Stimulated activated naive B cell treated with anti-CD40 and anti-IgM and Interleukin-4, amounts not matched to agents 10 μg/mL and 1 μg/mL and 100 μg/mL, for 72 hours (primary cell): Measurements from ENCODE around the gene RGPD3.
A peak's percentile ranks its signal among the peaks of the same experiment; 100 is the strongest.
"Not testable (repeated sequence)": the region's sequence is repeated elsewhere in the genome, so short reads cannot be mapped to it uniquely, and the experiment has no call there.

ENCODE experiments used
- ATAC-seq, 2 donors: fragments of 150-1000 bp; cut with Tn5 transposase; replicated peaks; 2 replicates each; pipeline ENCODE4 v1.10.0; 2021; ENCODE audit warnings: moderate library complexity in 1 of 2
- DNase-seq: peaks from one replicate; pipeline ENCODE4 v3.0.0; 2021
- H3K27ac Mint-ChIP-seq: one replicate; pipeline ENCODE4 v1.8.0; 2022; ENCODE audit warnings: mild to moderate bottlenecking, mixed read lengths
- H3K27me3 Mint-ChIP-seq, 2 donors: one replicate each; pipeline ENCODE4 v1.8.0; 2022; ENCODE audit warnings: mixed read lengths in 2 of 2
- H3K36me3 Mint-ChIP-seq, 2 donors: one replicate each; pipeline ENCODE4 v1.8.0; 2022; ENCODE audit warnings: mixed read lengths in 2 of 2, mild to moderate bottlenecking in 1 of 2
- H3K4me1 Mint-ChIP-seq, 2 donors: one replicate each; pipeline ENCODE4 v1.8.0; 2022; ENCODE audit warnings: mixed read lengths in 2 of 2, mild to moderate bottlenecking in 1 of 2
- H3K4me3 Mint-ChIP-seq, 2 donors: one replicate each; pipeline ENCODE4 v1.8.0; 2022; ENCODE audit warnings: mild to moderate bottlenecking in 2 of 2, mixed read lengths in 2 of 2, moderate library complexity in 1 of 2
- H3K9me3 Mint-ChIP-seq, 2 donors: one replicate each; pipeline ENCODE4 v1.8.0; 2022; ENCODE audit warnings: mixed read lengths in 2 of 2, mild to moderate bottlenecking in 1 of 2

RGPD3 gene

DNA sequence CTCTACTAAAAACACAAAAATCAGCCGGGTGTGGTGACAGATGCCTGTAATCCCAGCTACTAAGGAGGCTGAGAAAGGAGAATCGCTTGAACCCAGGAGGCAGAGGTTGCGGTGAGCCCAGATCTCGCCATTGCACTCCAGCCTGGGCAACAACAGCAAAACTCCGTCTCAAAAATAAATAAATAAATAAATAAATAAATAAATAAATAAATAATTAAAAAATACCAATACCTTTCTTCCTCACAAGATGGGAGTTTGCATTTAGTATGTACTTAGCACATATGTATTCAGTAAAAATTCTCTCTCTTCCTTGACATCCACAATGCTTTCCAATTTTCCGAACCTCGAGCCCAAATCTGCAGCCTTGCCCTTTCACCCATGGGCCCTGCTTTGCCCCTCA lies 32.1 kb upstream of the RGPD3 start:
- H3K9me3 Mint-ChIP-seq, H3K36me3 Mint-ChIP-seq, H3K4me1 Mint-ChIP-seq, H3K27ac Mint-ChIP-seq, ATAC-seq, H3K4me3 Mint-ChIP-seq, DNase-seq, H3K27me3 Mint-ChIP-seq: not testable (repeated sequence)

DNA sequence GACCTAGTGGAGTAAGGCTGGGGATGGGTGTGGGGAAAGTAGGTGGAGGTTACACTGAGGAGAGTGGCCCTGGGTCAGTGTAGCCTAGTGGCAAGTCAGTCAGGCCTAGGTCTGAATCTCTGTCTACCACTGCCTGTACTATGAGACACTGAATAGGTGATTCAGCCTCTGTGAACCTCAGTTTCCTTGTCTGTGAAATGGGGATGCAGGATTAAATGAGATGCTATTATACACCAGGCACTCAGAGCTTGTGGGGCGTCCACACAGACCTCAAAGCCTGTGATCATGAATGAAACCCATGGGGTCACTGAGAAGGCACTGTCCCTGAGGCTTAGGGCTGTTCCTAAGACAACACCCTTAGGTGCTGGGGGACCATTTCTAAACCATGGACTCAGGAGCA lies 30.3 kb upstream of the RGPD3 start:
- ATAC-seq, result not testable (repeated sequence)

GRCh38 chr2:106492913-106493312 lies 24.7 kb upstream of the RGPD3 start:
- H3K36me3 Mint-ChIP-seq, H3K4me3 Mint-ChIP-seq, H3K27ac Mint-ChIP-seq, H3K4me1 Mint-ChIP-seq, ATAC-seq, H3K27me3 Mint-ChIP-seq, H3K9me3 Mint-ChIP-seq, DNase-seq: not testable (repeated sequence)

More for the DNA sequence above, 30.3 kb upstream of the RGPD3 start:
- not testable (repeated sequence) for H3K4me3 Mint-ChIP-seq, H3K27ac Mint-ChIP-seq, DNase-seq, H3K27me3 Mint-ChIP-seq, H3K4me1 Mint-ChIP-seq, H3K9me3 Mint-ChIP-seq, H3K36me3 Mint-ChIP-seq

- not testable (repeated sequence) for H3K9me3 Mint-ChIP-seq, H3K27me3 Mint-ChIP-seq, DNase-seq, H3K36me3 Mint-ChIP-seq, ATAC-seq, H3K27ac Mint-ChIP-seq, H3K4me3 Mint-ChIP-seq, H3K4me1 Mint-ChIP-seq
Measured at GRCh38 chr2:106492399-106492798, 24.2 kb upstream of the RGPD3 start.

GRCh38 chr2:106489701-106490100 lies 21.5 kb upstream of the RGPD3 start:
- ATAC-seq, DNase-seq, H3K36me3 Mint-ChIP-seq, H3K9me3 Mint-ChIP-seq, H3K4me3 Mint-ChIP-seq, H3K4me1 Mint-ChIP-seq, H3K27ac Mint-ChIP-seq: not testable (repeated sequence)
- peaks cover 7 to 12% of the 10 kb centered on the region in 2 donors for H3K27me3 Mint-ChIP-seq

GRCh38 chr2:106487386-106488191 lies 19.4 kb upstream of the RGPD3 start:
- ATAC-seq, result peak in 1 of 2 donors; percentile 14
- DNase-seq, H3K27ac Mint-ChIP-seq, H3K4me1 Mint-ChIP-seq, H3K36me3 Mint-ChIP-seq, H3K9me3 Mint-ChIP-seq, H3K4me3 Mint-ChIP-seq: not testable (repeated sequence)
- H3K27me3 Mint-ChIP-seq, result peaks cover 7 to 21% of the 10 kb centered on the region in 2 donors

GRCh38 chr2:106486551-106487385 lies 18.6 kb upstream of the RGPD3 start, which contains the start of gene CD8B2:
Gene CD8B2, plus strand, starts transcription at chr2:106487364. Its CDS starts 63 bp downstream, at chr2:106487427.
- H3K9me3 Mint-ChIP-seq, H3K4me1 Mint-ChIP-seq, H3K4me3 Mint-ChIP-seq, H3K36me3 Mint-ChIP-seq, H3K27ac Mint-ChIP-seq, ATAC-seq, DNase-seq: not testable (repeated sequence)
- peaks cover 7 to 21% of the 10 kb centered on the region in 2 donors for H3K27me3 Mint-ChIP-seq

DNA sequence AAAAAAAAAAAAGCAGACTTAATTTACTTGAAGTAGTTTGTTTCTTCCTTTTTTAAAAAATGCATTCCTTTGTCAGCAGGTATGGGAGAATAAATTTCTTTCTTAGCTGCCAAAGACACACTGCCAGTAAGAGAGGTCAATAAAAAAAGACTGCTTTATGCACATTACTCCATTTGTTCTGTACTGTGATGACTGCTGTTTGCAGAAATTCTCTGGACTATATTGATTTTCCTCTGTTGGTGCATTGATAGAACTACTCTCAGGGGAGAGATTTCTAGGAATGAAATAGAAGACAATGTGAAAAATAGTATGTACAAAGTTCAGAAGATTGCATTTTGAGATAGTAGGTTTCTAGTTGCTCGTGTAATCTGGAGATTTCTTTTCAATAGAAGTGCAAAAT lies 11.3 kb upstream of the RGPD3 start:
- H3K27me3 Mint-ChIP-seq, ATAC-seq: not testable (repeated sequence)

GRCh38 chr2:106477647-106478046 lies 9.4 kb upstream of the RGPD3 start:
- H3K4me3 Mint-ChIP-seq, DNase-seq, H3K27ac Mint-ChIP-seq, H3K36me3 Mint-ChIP-seq, ATAC-seq, H3K27me3 Mint-ChIP-seq, H3K9me3 Mint-ChIP-seq, H3K4me1 Mint-ChIP-seq: not testable (repeated sequence)

More for the DNA sequence above, 11.3 kb upstream of the RGPD3 start:
- not testable (repeated sequence) for H3K36me3 Mint-ChIP-seq, H3K4me1 Mint-ChIP-seq, DNase-seq, H3K9me3 Mint-ChIP-seq, H3K27ac Mint-ChIP-seq, H3K4me3 Mint-ChIP-seq

DNA sequence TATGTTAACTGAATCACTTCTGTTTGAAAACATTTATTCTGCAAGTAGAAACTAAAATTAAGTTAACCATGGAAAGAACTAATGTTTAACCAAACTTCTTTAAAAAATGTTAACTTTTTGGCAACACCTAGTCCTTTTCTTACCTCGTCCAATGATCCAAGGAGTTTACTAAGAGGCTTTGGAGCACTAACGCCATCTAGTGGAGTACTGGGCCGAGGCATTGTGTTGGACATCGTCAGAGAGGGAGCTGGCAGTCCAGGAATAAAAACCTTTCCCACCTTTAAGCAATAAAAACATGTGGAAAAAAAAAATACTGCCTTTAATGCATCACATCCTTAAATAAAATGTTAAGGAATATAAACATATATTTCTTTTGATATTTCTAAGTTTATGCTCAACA lies 2.4 kb upstream of the RGPD3 start:
- H3K27ac Mint-ChIP-seq, H3K4me1 Mint-ChIP-seq, H3K4me3 Mint-ChIP-seq, H3K36me3 Mint-ChIP-seq, DNase-seq, H3K9me3 Mint-ChIP-seq: not testable (repeated sequence)
- ATAC-seq, result peak in 1 of 2 donors; percentile 57
- H3K27me3 Mint-ChIP-seq, result peaks cover 0 to 11% of the 10 kb centered on the region in 2 donors

DNA sequence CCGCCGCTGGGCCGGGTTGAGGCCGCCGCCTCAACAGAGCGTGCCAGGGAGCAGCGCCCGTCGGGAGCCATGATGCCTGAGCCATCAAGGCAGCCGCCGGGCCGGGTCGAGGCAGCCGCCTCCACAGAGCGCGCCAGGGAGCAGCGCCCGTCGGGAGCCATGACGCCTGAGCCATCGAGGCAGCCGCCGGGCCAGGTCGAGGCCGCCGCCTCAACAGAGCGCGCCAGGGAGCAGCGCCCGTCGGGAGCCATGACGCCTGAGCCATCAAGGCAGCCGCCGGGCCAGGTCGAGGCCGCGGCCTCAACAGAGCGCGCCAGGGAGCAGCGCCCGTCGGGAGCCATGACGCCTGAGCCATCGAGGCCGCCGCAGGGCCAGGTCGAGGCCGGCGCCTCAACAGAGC lies 697 bp downstream of the RGPD3 start:
- H3K27me3 Mint-ChIP-seq, ATAC-seq, H3K36me3 Mint-ChIP-seq, H3K4me1 Mint-ChIP-seq, H3K4me3 Mint-ChIP-seq, H3K9me3 Mint-ChIP-seq, DNase-seq, H3K27ac Mint-ChIP-seq: not testable (repeated sequence)

DNA sequence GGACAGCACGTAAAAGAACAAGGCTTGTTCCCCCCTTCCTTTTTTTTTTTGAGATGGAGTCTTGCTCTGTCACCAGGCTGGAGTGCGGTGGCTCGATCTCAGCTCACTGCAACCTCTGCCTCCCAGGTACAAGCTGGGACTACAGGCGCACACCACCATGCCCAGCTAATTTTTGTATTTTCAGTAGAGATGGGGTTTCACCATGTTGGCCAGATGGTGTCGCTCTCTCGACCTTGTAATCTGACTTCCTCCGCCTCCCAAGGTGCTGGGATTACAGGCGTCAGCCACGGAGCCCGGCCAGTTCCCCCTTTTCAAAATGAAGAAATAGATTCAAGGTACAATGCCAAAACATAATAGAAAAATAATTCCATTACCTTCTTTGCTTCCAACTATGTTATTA lies 6.3 kb downstream of the RGPD3 start:
- not testable (repeated sequence) for H3K27ac Mint-ChIP-seq, H3K9me3 Mint-ChIP-seq, H3K27me3 Mint-ChIP-seq, DNase-seq, H3K4me1 Mint-ChIP-seq, H3K36me3 Mint-ChIP-seq, H3K4me3 Mint-ChIP-seq
- ATAC-seq, result peak in 1 of 2 donors; percentile 64

- H3K4me1 Mint-ChIP-seq, H3K4me3 Mint-ChIP-seq, H3K9me3 Mint-ChIP-seq, DNase-seq, H3K36me3 Mint-ChIP-seq, H3K27me3 Mint-ChIP-seq, ATAC-seq, H3K27ac Mint-ChIP-seq: not testable (repeated sequence)
Measured at GRCh38 chr2:106390680-106391079, 77.5 kb downstream of the RGPD3 start.

- not testable (repeated sequence) for H3K4me3 Mint-ChIP-seq, H3K4me1 Mint-ChIP-seq, H3K36me3 Mint-ChIP-seq, H3K27ac Mint-ChIP-seq, DNase-seq, H3K9me3 Mint-ChIP-seq, ATAC-seq
- peaks cover 5 to 12% of the 10 kb centered on the region in 2 donors for H3K27me3 Mint-ChIP-seq
Measured at GRCh38 chr2:106388814-106389410, 79.3 kb downstream of the RGPD3 start.
